Tibial nerve (tissue), 4 donors: Measurements from ENCODE around the gene RNF13. TPM values are rescaled to one million over a fixed set of nuclear protein-coding genes. Genes with fewer than 3 reads are reported as not detected.
"Not testable (repeated sequence)": the region's sequence is repeated elsewhere in the genome, so short reads cannot be mapped to it uniquely, and the experiment has no call there.

ENCODE experiments used
- DNase-seq, 2 donors: peaks; one replicate each; pipeline ENCODE4 v3.0.0-alpha.2; 2019; ENCODE audit warnings: low spot score in 2 of 2
- H3K27ac ChIP-seq, 4 donors: fragments of 200-600 bp; sonication (generic) in 3 of 4; one replicate each; pipeline ENCODE4 v1.5.1; 2017 to 2019; ENCODE audit warnings: mild to moderate bottlenecking in 1 of 4
- H3K27me3 ChIP-seq, 2 donors: fragments of 200-600 bp; sonication (generic) in 1 of 2; one replicate each; pipeline versions ENCODE4 v1.5.1 to v1.6.0; 2017 to 2019
- H3K36me3 ChIP-seq, 3 donors: fragments of 200-600 bp; sonication (generic); one replicate each; pipeline ENCODE4 v1.5.1; 2018 to 2019
- H3K4me1 ChIP-seq, 4 donors: fragments of 200-600 bp; sonication (generic) in 3 of 4; one replicate each; pipeline ENCODE4 v1.5.1; 2017 to 2019
- H3K4me3 ChIP-seq, 4 donors: fragments of 200-600 bp; sonication (generic) in 3 of 4; one replicate each; pipeline ENCODE4 v1.5.1; 2017 to 2019; ENCODE audit warnings: mild to moderate bottlenecking in 1 of 4, moderate library complexity in 1 of 4
- H3K9me3 ChIP-seq, 4 donors: fragments of 200-600 bp; sonication (generic) in 3 of 4; one replicate each; pipeline ENCODE4 v1.5.1; 2017 to 2019
- EP300 ChIP-seq, 2 donors: sonication (generic); formaldehyde crosslinking; IDR thresholded peaks; one replicate each; pipeline ENCODE4 v1.6.1; 2017; ENCODE audit warnings: antibody characterized with exemption in 2 of 2, mild to moderate bottlenecking in 1 of 2
- POLR2A ChIP-seq, 2 donors: fragments of 450-650 bp; IDR thresholded peaks; one replicate each; pipeline ENCODE4 v1.6.1; 2017; ENCODE audit warnings: antibody characterized with exemption in 2 of 2, mild to moderate bottlenecking in 2 of 2, moderate library complexity in 2 of 2
- WGBS, 2 donors: methylation state at CpG; one replicate each; pipeline ENCODE4 v1.1.5; 2018; 5-methylcytosine and 5-hydroxymethylcytosine counted together
- total RNA-seq, 4 donors: library from RNA; depleted of rRNA; stranded (reverse); fragments of >200 nt; gene quantifications; one replicate each; pipeline ENCODE4 v1.1.0, GENCODE V29; 2016
- TF ChIP-seq, protein P1 (sequence below), 5 experiments: fragments of 200-600 bp in 3 of 5; fragments of 450-650 bp in 2 of 5; sonication (generic) in 3 of 5; IDR thresholded peaks; one replicate each; pipeline ENCODE4 v1.5.1; 2016 to 2019; ENCODE audit warnings: antibody characterized with exemption in 5 of 5, mild to moderate bottlenecking in 3 of 5, moderate library complexity in 2 of 5

RNF13 gene
- total RNA-seq, 4 donors from 2014 or later = 107 to 142 (median 128) TPM

- 93 to 100% methylated on average over 2 of the region's 2 CpGs for WGBS, 2 donors
- H3K27me3 ChIP-seq = no peaks in the 10 kb centered on the region
- no peak for DNase-seq
- TF ChIP-seq POLR2A (IDR thresholded peaks at IDR 0.05) (no peak), EP300 (IDR thresholded peaks at IDR 0.05) (no peak)
- TF ChIP-seq, protein P1, sequence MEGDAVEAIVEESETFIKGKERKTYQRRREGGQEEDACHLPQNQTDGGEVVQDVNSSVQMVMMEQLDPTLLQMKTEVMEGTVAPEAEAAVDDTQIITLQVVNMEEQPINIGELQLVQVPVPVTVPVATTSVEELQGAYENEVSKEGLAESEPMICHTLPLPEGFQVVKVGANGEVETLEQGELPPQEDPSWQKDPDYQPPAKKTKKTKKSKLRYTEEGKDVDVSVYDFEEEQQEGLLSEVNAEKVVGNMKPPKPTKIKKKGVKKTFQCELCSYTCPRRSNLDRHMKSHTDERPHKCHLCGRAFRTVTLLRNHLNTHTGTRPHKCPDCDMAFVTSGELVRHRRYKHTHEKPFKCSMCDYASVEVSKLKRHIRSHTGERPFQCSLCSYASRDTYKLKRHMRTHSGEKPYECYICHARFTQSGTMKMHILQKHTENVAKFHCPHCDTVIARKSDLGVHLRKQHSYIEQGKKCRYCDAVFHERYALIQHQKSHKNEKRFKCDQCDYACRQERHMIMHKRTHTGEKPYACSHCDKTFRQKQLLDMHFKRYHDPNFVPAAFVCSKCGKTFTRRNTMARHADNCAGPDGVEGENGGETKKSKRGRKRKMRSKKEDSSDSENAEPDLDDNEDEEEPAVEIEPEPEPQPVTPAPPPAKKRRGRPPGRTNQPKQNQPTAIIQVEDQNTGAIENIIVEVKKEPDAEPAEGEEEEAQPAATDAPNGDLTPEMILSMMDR (IDR thresholded peaks at IDR 0.05) = no peak
- H3K4me1 ChIP-seq = peaks cover 0 to 14% (median 0%) of the 10 kb centered on the region in 4 donors
- no peak overlapping the region for H3K27ac ChIP-seq
- H3K4me3 ChIP-seq = no peak overlapping the region
- H3K36me3 ChIP-seq = peaks cover 0 to 27% (median 0%) of the 10 kb centered on the region in 3 donors
- peaks cover 0 to 48% (median 9%) of the 10 kb centered on the region in 4 donors for H3K9me3 ChIP-seq
Observed at GRCh38 chr3:149833241-149833640, 20.2 kb downstream of the RNF13 start.

DNA sequence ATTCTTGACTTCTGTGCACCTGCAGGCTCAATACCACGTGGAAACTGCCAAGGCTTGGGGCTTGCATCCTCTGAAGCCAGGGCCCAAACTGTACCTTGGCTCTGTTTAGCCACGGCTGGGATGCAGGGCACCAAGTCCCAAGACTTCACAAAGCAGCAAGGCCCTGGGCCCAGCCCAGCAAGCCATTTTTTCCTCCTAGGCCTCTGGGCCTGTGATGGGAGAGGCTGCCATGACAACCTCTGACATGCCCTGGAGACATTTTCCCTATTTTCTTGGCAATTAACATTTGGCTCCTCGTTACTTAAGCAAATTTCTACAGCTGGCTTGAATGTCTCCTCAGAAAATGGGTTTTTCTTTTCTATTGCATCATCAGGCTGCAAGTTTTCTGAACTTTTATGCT, 25.5 kb downstream of the RNF13 start:
- H3K4me1 ChIP-seq = peaks cover 0 to 35% (median 0%) of the 10 kb centered on the region in 4 donors
- not testable (repeated sequence) for H3K27ac ChIP-seq, H3K27me3 ChIP-seq, DNase-seq, H3K4me3 ChIP-seq
- peaks cover 0 to 27% (median 4%) of the 10 kb centered on the region in 4 donors for H3K9me3 ChIP-seq
- H3K36me3 ChIP-seq = peaks cover 0 to 13% (median 0%) of the 10 kb centered on the region in 3 donors
- 82 to 89% methylated on average over 2 to 3 of the region's 3 CpGs for WGBS, 2 donors

GRCh38 chr3:149839469-149839868, 26.5 kb downstream of the RNF13 start:
- peaks cover 0 to 12% (median 0%) of the 10 kb centered on the region in 3 donors for H3K36me3 ChIP-seq
- peaks cover 0 to 44% (median 0%) of the 10 kb centered on the region in 4 donors for H3K4me1 ChIP-seq
- peaks cover 0 to 20% (median 0%) of the 10 kb centered on the region in 4 donors for H3K9me3 ChIP-seq
- not testable (repeated sequence) for H3K4me3 ChIP-seq, DNase-seq, H3K27ac ChIP-seq, H3K27me3 ChIP-seq
- 97% methylated on average over 3 of the region's 3 CpGs for WGBS, 2 donors

DNA sequence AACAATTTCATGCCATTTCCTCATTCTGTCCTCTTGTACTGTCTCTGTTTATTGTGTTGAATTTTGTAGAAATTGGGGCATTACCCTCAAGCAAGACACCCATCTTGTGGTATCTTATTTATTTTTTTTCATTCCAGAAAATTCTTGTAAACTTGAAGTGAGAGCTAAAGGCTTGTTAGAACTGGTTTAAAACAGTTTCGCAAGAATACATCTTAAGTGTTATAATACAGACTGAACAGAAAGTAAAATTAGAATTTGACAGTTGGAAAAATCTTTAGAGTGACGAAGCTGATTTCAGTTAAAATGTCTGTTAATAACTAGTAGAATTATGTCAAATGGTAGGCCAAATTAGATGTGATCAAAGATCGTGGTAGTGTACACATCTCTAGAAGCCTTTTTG, 26.9 kb downstream of the RNF13 start:
- Histone ChIP-seq H3K36me3 (peaks cover 0 to 12% (median 0%) of the 10 kb centered on the region in 3 donors), H3K27me3 (no peaks in the 10 kb centered on the region), H3K9me3 (peaks cover 0 to 20% (median 0%) of the 10 kb centered on the region in 4 donors), H3K27ac (no peak overlapping the region), H3K4me1 (peaks cover 0 to 49% (median 0%) of the 10 kb centered on the region in 4 donors), H3K4me3 (no peak overlapping the region)
- 77 to 96% methylated on average over 3 of the region's 3 CpGs for WGBS, 2 donors
- TF ChIP-seq POLR2A (IDR thresholded peaks at IDR 0.05) = no peak
- TF ChIP-seq, protein P1 (IDR thresholded peaks at IDR 0.05) = no peak
- no peak for TF ChIP-seq EP300 (IDR thresholded peaks at IDR 0.05)
- no peak for DNase-seq

- H3K27ac ChIP-seq = no peak overlapping the region
- H3K4me3 ChIP-seq = no peak overlapping the region
- no peaks in the 10 kb centered on the region for H3K27me3 ChIP-seq
- DNase-seq = no peak
- peaks cover 0 to 54% (median 0%) of the 10 kb centered on the region in 4 donors for H3K4me1 ChIP-seq
- WGBS, 2 donors = 60 to 90% methylated on average over 2 of the region's 2 CpGs
- TF ChIP-seq EP300 (IDR thresholded peaks at IDR 0.05) = no peak
- TF ChIP-seq POLR2A (IDR thresholded peaks at IDR 0.05) = no peak
- TF ChIP-seq, protein P1 (IDR thresholded peaks at IDR 0.05) = no peak
- H3K9me3 ChIP-seq = peaks cover 0 to under 1% (median 0%) of the 10 kb centered on the region in 4 donors
- H3K36me3 ChIP-seq = peaks cover 0 to 26% (median 0%) of the 10 kb centered on the region in 3 donors
Observed at GRCh38 chr3:149843502-149843901, 30.5 kb downstream of the RNF13 start.

DNA sequence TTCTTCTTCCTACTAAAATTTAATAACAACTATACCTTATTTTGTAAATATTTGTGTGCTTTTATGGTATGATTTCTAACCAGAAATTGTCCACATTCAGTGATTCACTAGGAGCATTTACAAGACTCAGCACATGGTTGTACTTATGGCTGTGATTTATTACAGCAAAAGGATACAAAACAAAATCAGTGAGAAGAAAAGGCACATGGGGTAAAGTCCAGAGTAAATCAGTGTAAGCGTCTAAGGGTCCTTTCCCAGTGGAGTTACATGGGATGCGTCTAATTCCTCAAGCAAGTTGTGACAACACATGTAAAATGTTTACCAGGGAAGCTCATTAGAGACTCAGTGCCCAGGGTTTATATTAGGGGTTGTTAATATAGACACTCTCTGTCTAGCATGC, 31.1 kb downstream of the RNF13 start:
- Histone ChIP-seq H3K27me3 (no peaks in the 10 kb centered on the region), H3K27ac (no peak overlapping the region), H3K9me3 (no peaks in the 10 kb centered on the region), H3K4me1 (peaks cover 0 to 55% (median 0%) of the 10 kb centered on the region in 4 donors), H3K4me3 (no peak overlapping the region), H3K36me3 (peaks cover 0 to 31% (median 0%) of the 10 kb centered on the region in 3 donors)
- WGBS, 2 donors = 62 to 70% methylated on average over 2 of the region's 2 CpGs
- TF ChIP-seq EP300 (IDR thresholded peaks at IDR 0.05) = no peak
- TF ChIP-seq POLR2A (IDR thresholded peaks at IDR 0.05) = no peak
- TF ChIP-seq, protein P1 (IDR thresholded peaks at IDR 0.05) = no peak
- no peak for DNase-seq
